Right lobe of liver (tissue), 6 donors: Measurements from ENCODE around the gene GSTA4. TPM values are rescaled to one million over a fixed set of nuclear protein-coding genes. Genes with fewer than 3 reads are reported as not detected.

ENCODE experiments used
- ATAC-seq, 4 donors: fragments of 200-7000 bp; cut with Tn5 transposase; one replicate each; pipeline ENCODE4 v1.9.1; 2020; ENCODE audit warnings: mild to moderate bottlenecking in 4 of 4, moderate library complexity in 4 of 4
- DNase-seq, 3 donors: peaks; one replicate each; pipeline ENCODE4 v3.0.0-alpha.2; 2020
- H3K27ac ChIP-seq, 3 donors: fragments of 200-600 bp; one replicate each; pipeline ENCODE4 v1.8.0; 2022
- H3K27me3 ChIP-seq, 2 donors: fragments of 200-600 bp; one replicate each; pipeline ENCODE4 v1.8.0; 2022
- H3K36me3 ChIP-seq, 4 donors: fragments of 200-600 bp; sonication (generic) in 1 of 4; one replicate each; pipeline versions ENCODE4 v1.5.1 to v1.8.0; 2017 to 2022; ENCODE audit warnings: control low read depth in 1 of 4
- H3K4me1 ChIP-seq, 4 donors: fragments of 200-600 bp; sonication (generic) in 1 of 4; one replicate each; pipeline versions ENCODE4 v1.5.1 to v1.8.0; 2017 to 2022; ENCODE audit warnings: control low read depth in 1 of 4
- H3K4me3 ChIP-seq, 3 donors: fragments of 200-600 bp; one replicate each; pipeline ENCODE4 v1.8.0; 2022
- H3K9me3 ChIP-seq, 4 donors: fragments of 200-600 bp; sonication (generic) in 1 of 4; one replicate each; pipeline versions ENCODE4 v1.5.1 to v1.8.0; 2017 to 2022; ENCODE audit warnings: control low read depth in 1 of 4
- POLR2A ChIP-seq: fragments of 450-650 bp; IDR thresholded peaks from one replicate; pipeline ENCODE4 v1.6.1; 2017; ENCODE audit warnings: antibody characterized with exemption, mild to moderate bottlenecking
- WGBS: methylation state at CpG from one replicate; pipeline ENCODE4 v1.1.6; 2018; ENCODE audit warnings: low coverage, low lambda C conversion rate; ENCODE audit not compliant: insufficient coverage; ENCODE audit errors: missing lambda C conversion rate; 5-methylcytosine and 5-hydroxymethylcytosine counted together
- intact Hi-C, 2 donors: fragments of 100-400 bp; cut with DNase I; formaldehyde crosslinking; loops; one replicate each; pipeline versions ENCODE4 v1.11.2 to v1.14.1; 2022
- total RNA-seq, 6 experiments: library from RNA; depleted of rRNA in 2 of 6; stranded (reverse); fragments of >200 nt in 2 of 6; fragmentation: NEBNext Ultra II Directional in 3 of 6; extraction: Animal tissue kit (Norgen Biotek cat#: 25700) in 3 of 6; gene quantifications; one replicate each; pipeline versions ENCODE4 v1.1.0 to v1.2.4, GENCODE V29; 2016 to 2023
- TF ChIP-seq, protein P1 (sequence below), 4 donors: fragments of 200-600 bp in 3 of 4; fragments of 450-650 bp in 1 of 4; IDR thresholded peaks; one replicate each; pipeline versions ENCODE4 v1.5.1 to v1.8.0; 2016 to 2022; ENCODE audit warnings: antibody characterized with exemption in 4 of 4, mild to moderate bottlenecking in 2 of 4
- donor health status: DM: no; HTN: yes; CAD: no.
- donor health status: DM: no; HTN: no; CAD: no.
- donor health status: DM: no; HTN: no; CAD: no.
- donor health status: DM: no; HTN: yes; CAD: no.
- donor health status: DM: no; HTN: yes; CAD: no.

The GSTA4 gene
- total RNA-seq, 6 experiments from 2014 or later: 4.8 to 23.1 (median 9.2) TPM

GRCh38 chr6:53023323-53023722 is 28.2 kb upstream of the GSTA4 start:
- intact Hi-C loops: no loop called here
- no peaks in the 10 kb centered on the region for H3K4me1 ChIP-seq
- H3K9me3 ChIP-seq: no peaks in the 10 kb centered on the region
- no peaks in the 10 kb centered on the region for H3K27me3 ChIP-seq
- 70% methylated on average over 1 of the region's 1 CpG for WGBS
- DNase-seq (no peak), ATAC-seq (no peak)
- H3K27ac ChIP-seq: no peak overlapping the region
- peaks cover 0 to 16% (median 4%) of the 10 kb centered on the region in 4 donors for H3K36me3 ChIP-seq
- H3K4me3 ChIP-seq: no peak overlapping the region
- no peak for TF ChIP-seq POLR2A
- TF ChIP-seq, protein P1, sequence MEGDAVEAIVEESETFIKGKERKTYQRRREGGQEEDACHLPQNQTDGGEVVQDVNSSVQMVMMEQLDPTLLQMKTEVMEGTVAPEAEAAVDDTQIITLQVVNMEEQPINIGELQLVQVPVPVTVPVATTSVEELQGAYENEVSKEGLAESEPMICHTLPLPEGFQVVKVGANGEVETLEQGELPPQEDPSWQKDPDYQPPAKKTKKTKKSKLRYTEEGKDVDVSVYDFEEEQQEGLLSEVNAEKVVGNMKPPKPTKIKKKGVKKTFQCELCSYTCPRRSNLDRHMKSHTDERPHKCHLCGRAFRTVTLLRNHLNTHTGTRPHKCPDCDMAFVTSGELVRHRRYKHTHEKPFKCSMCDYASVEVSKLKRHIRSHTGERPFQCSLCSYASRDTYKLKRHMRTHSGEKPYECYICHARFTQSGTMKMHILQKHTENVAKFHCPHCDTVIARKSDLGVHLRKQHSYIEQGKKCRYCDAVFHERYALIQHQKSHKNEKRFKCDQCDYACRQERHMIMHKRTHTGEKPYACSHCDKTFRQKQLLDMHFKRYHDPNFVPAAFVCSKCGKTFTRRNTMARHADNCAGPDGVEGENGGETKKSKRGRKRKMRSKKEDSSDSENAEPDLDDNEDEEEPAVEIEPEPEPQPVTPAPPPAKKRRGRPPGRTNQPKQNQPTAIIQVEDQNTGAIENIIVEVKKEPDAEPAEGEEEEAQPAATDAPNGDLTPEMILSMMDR (IDR thresholded peaks at IDR 0.05): no peak

- H3K9me3 ChIP-seq: no peaks in the 10 kb centered on the region
- H3K36me3 ChIP-seq: peaks cover 0 to 31% (median 4%) of the 10 kb centered on the region in 4 donors
- no peak for DNase-seq
- no peak overlapping the region for H3K27ac ChIP-seq
- ATAC-seq: no peak
- H3K4me3 ChIP-seq: no peak overlapping the region
- intact Hi-C loops: no loop called here
- TF ChIP-seq, protein P1 (IDR thresholded peaks at IDR 0.05): no peak
- no peak for TF ChIP-seq POLR2A
- no peaks in the 10 kb centered on the region for H3K27me3 ChIP-seq
- H3K4me1 ChIP-seq: no peaks in the 10 kb centered on the region
- WGBS: 61% methylated on average over 3 of the region's 3 CpGs
Observed at GRCh38 chr6:53020005-53020744, 25.1 kb upstream of the GSTA4 start.

DNA sequence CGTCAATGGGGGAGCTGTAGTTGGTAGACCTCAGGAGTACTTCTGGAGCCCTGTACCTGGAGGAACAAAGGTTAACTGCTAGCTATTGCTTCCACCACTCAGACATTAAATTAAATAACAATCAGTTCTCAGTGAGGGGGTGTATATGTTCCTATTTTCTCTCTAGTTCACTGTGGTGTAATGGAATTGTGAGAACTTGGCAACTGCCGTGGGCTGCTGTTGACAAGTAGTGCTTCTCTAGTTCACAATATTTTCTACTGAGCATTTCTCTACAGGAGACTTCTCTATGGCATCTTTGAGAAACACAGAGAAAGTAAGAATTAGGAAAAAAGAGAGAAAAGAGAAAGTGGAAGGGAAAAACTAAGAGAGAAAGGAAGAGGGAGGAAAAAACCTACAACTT is 23.4 kb upstream of the GSTA4 start:
- H3K4me1 ChIP-seq: no peaks in the 10 kb centered on the region
- no peak overlapping the region for H3K4me3 ChIP-seq
- H3K27me3 ChIP-seq: no peaks in the 10 kb centered on the region
- no peaks in the 10 kb centered on the region for H3K9me3 ChIP-seq
- no peak for DNase-seq
- H3K27ac ChIP-seq: no peak overlapping the region
- H3K36me3 ChIP-seq: peaks cover 0 to 38% (median 5%) of the 10 kb centered on the region in 4 donors
- intact Hi-C loops: no loop called here
- ATAC-seq: no peak
- WGBS: 100% methylated on average over 2 of the region's 2 CpGs
- TF ChIP-seq, protein P1 (IDR thresholded peaks at IDR 0.05): no peak
- TF ChIP-seq POLR2A: no peak

GRCh38 chr6:53015486-53015885 is 20.4 kb upstream of the GSTA4 start:
- Histone ChIP-seq H3K27me3 (no peaks in the 10 kb centered on the region), H3K27ac (no peak overlapping the region), H3K36me3 (peaks cover 0 to 67% (median 18%) of the 10 kb centered on the region in 4 donors), H3K4me1 (no peaks in the 10 kb centered on the region), H3K9me3 (no peaks in the 10 kb centered on the region), H3K4me3 (no peak overlapping the region)
- no peak for ATAC-seq
- no peak for DNase-seq
- TF ChIP-seq, protein P1 (IDR thresholded peaks at IDR 0.05): no peak
- no peak for TF ChIP-seq POLR2A
- intact Hi-C loops: no loop called here
- WGBS: 93% methylated on average over 1 of the region's 1 CpG
